Putamen (tissue), 1 donor: Measurements from ENCODE around the gene PINK1.
"Not testable (repeated sequence)": the region's sequence is repeated elsewhere in the genome, so short reads cannot be mapped to it uniquely, and the experiment has no call there.

Experiments
- DNase-seq: peaks from one replicate; pipeline ENCODE4 v3.0.0-alpha.2; 2016; ENCODE audit warnings: low spot score

Gene PINK1

GRCh38 chr1:20648438-20648837 is 15.2 kb downstream of the PINK1 start:
- DNase-seq = no peak

GRCh38 chr1:20648946-20649345 is 15.7 kb downstream of the PINK1 start:
- DNase-seq = no peak

GRCh38 chr1:20652300-20652699 is 19.0 kb downstream of the PINK1 start:
- no peak for DNase-seq

GRCh38 chr1:20654104-20654690 is 20.9 kb downstream of the PINK1 start:
- DNase-seq = no peak

GRCh38 chr1:20657024-20657423 is 23.8 kb downstream of the PINK1 start:
- no peak for DNase-seq

- no peak for DNase-seq
Observed at GRCh38 chr1:20658166-20658915, 25.1 kb downstream of the PINK1 start.

- DNase-seq = no peak
Observed at GRCh38 chr1:20660363-20660762, 27.1 kb downstream of the PINK1 start.

GRCh38 chr1:20660847-20661206 is 27.6 kb downstream of the PINK1 start:
- DNase-seq = no peak

GRCh38 chr1:20661207-20662109 is 28.2 kb downstream of the PINK1 start, which contains the start of gene DDOST:
DDOST (minus strand) TSS chr1:20661369; CDS start chr1:20661350, 19 bp downstream.
- DNase-seq = peak; percentile 98

- DNase-seq = no peak
Observed at GRCh38 chr1:20662110-20662475, 28.8 kb downstream of the PINK1 start.

- no peak for DNase-seq
Observed at GRCh38 chr1:20663365-20663764, 30.1 kb downstream of the PINK1 start.

- no peak for DNase-seq
Observed at GRCh38 chr1:20663969-20664715, 30.9 kb downstream of the PINK1 start.

- DNase-seq = no peak
Observed at GRCh38 chr1:20665726-20666125, 32.5 kb downstream of the PINK1 start.

GRCh38 chr1:20666146-20666545 is 32.9 kb downstream of the PINK1 start:
- DNase-seq = no peak

GRCh38 chr1:20666804-20667203 is 33.5 kb downstream of the PINK1 start:
- DNase-seq = no peak

GRCh38 chr1:20668581-20668980 is 35.3 kb downstream of the PINK1 start:
- no peak for DNase-seq

GRCh38 chr1:20670936-20671335 is 37.7 kb downstream of the PINK1 start:
- DNase-seq = no peak

- no peak for DNase-seq
Observed at GRCh38 chr1:20672265-20672632, 39.0 kb downstream of the PINK1 start.

- DNase-seq = not testable (repeated sequence)
Observed at GRCh38 chr1:20673626-20674025, 40.4 kb downstream of the PINK1 start.

GRCh38 chr1:20678599-20678998 is 45.3 kb downstream of the PINK1 start:
- DNase-seq = peak; percentile 26

GRCh38 chr1:20680269-20680668 is 47.0 kb downstream of the PINK1 start:
- DNase-seq = no peak

- no peak for DNase-seq
Observed at GRCh38 chr1:20681999-20682398, 48.7 kb downstream of the PINK1 start.
